Neural progenitor cell (in vitro differentiated cells): ENCODE measurements around the gene KLHDC7B. TPM values are rescaled to one million over a fixed set of nuclear protein-coding genes. Genes with fewer than 3 reads are reported as not detected.

Experiments used
- DNase-seq: peaks from one replicate; pipeline ENCODE4 v3.0.0-alpha.2; 2016; ENCODE audit warnings: low spot score
- H2AFZ ChIP-seq: fragments of 200-600 bp; sonication (generic); replicated peaks from 2 replicates; pipeline ENCODE4 v1.6.1; 2016; ENCODE audit warnings: antibody characterized with exemption
- H3F3A ChIP-seq: fragments of 200-600 bp; sonication (generic); 2 replicates; pipeline ENCODE4 v1.6.1; 2016; ENCODE audit warnings: antibody characterized with exemption, low read depth
- H3K27ac ChIP-seq: fragments of 200-600 bp; sonication (generic); 2 replicates; pipeline ENCODE4 v1.5.1; 2016; ENCODE audit warnings: mild to moderate bottlenecking
- H3K27me3 ChIP-seq: fragments of 200-600 bp; sonication (generic); 2 replicates; pipeline ENCODE4 v1.6.1; 2016; ENCODE audit warnings: mild to moderate bottlenecking, moderate library complexity
- H3K36me3 ChIP-seq: fragments of 200-600 bp; sonication (generic); 2 replicates; pipeline ENCODE4 v1.5.1; 2016
- H3K4me1 ChIP-seq: fragments of 200-600 bp; sonication (generic); 2 replicates; pipeline ENCODE4 v1.6.1; 2016; ENCODE audit warnings: mixed run types
- H3K4me2 ChIP-seq: fragments of 200-600 bp; sonication (generic); 2 replicates; pipeline ENCODE4 v1.6.1; 2016
- H3K4me3 ChIP-seq: fragments of 200-600 bp; sonication (generic); 2 replicates; pipeline ENCODE4 v1.5.1; 2016
- H3K79me2 ChIP-seq: fragments of 200-600 bp; sonication (generic); 2 replicates; pipeline ENCODE4 v1.6.1; 2016; ENCODE audit warnings: low read depth
- H3K9ac ChIP-seq: fragments of 200-600 bp; sonication (generic); 2 replicates; pipeline ENCODE4 v1.6.1; 2016
- H3K9me3 ChIP-seq: fragments of 200-600 bp; sonication (generic); 2 replicates; pipeline ENCODE4 v1.5.1; 2016; ENCODE audit warnings: low read depth
- H4K20me1 ChIP-seq: fragments of 200-600 bp; sonication (generic); 2 replicates; pipeline ENCODE4 v1.6.1; 2016; ENCODE audit warnings: low read depth
- H3K27ac Mint-ChIP-seq: 3 replicates; pipeline ENCODE4 v1.8.0; 2021; ENCODE audit warnings: mixed read lengths
- H3K27me3 Mint-ChIP-seq: 2 replicates; pipeline ENCODE4 v1.8.0; 2022; ENCODE audit warnings: low read depth, mild to moderate bottlenecking, inconsistent platforms, moderate library complexity, mixed read lengths; ENCODE audit not compliant: insufficient read depth
- H3K36me3 Mint-ChIP-seq: 3 replicates; pipeline ENCODE4 v1.8.0; 2021; ENCODE audit warnings: mixed read lengths
- H3K4me1 Mint-ChIP-seq: 3 replicates; pipeline ENCODE4 v1.8.0; 2021; ENCODE audit warnings: mixed read lengths
- H3K4me3 Mint-ChIP-seq: 3 replicates; pipeline ENCODE4 v1.8.0; 2021; ENCODE audit warnings: mild to moderate bottlenecking, moderate library complexity, mixed read lengths
- H3K9me3 Mint-ChIP-seq: 3 replicates; pipeline ENCODE4 v1.8.0; 2020; ENCODE audit warnings: mixed read lengths
- EZH2 ChIP-seq: fragments of 200-600 bp; sonication (generic); IDR thresholded peaks from 2 replicates; pipeline ENCODE4 v1.6.1; 2017; ENCODE audit warnings: antibody characterized with exemption, mild to moderate bottlenecking, moderate library complexity
- EZH2phosphoT487 ChIP-seq: fragments of 200-600 bp; sonication (generic); IDR thresholded peaks from 2 replicates; pipeline ENCODE4 v1.6.1; 2017; ENCODE audit warnings: antibody characterized with exemption
- total RNA-seq: library from RNA; depleted of rRNA; stranded (reverse); fragments of >200 nt; gene quantifications from 2 replicates; pipeline ENCODE4 v1.2.3, GENCODE V29; 2015; ENCODE audit warnings: low replicate concordance
- TF ChIP-seq, protein P1 (sequence below): fragments of 200-600 bp; sonication (generic); IDR thresholded peaks from 2 replicates; pipeline ENCODE4 v1.5.1; 2017; ENCODE audit warnings: antibody characterized with exemption, mild to moderate bottlenecking

KLHDC7B gene
- total RNA-seq, 1 donor from 2014 or later: not detected

DNA sequence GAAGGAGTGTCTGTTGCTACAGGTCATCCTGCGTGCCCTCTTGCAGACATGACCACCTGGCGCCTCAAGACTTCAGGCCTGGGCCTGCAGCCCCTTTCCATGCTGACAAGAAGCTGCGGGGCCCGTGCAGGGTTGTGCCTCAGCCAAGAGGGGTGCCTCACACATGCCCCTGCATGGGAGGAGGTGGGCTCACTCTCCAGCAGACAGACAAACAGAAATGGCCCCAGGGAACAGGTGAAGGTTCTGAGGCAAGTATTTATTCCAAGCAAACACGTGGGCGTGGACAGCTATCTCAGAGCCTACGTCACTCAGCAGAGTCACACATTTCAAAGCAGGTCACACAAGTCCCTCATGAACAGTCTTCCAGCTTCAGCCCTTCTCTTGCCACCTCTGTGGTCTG, 22.9 kb downstream of the KLHDC7B start:
- Histone ChIP-seq H3K27ac (no peak overlapping the region), H3F3A (no peaks in the 10 kb centered on the region), H3K9me3 (no peaks in the 10 kb centered on the region), H3K36me3 (no peaks in the 10 kb centered on the region), H4K20me1 (no peaks in the 10 kb centered on the region), H3K4me3 (no peak overlapping the region), H3K4me2 (no peak overlapping the region), H3K4me1 (peaks cover under 1% of the 10 kb centered on the region), H3K27me3 (peaks cover 14% of the 10 kb centered on the region), H3K9ac (no peak overlapping the region), H3K79me2 (no peaks in the 10 kb centered on the region), H2AFZ (no peak overlapping the region)
- no peak overlapping the region for H3K4me3 Mint-ChIP-seq
- no peak for TF ChIP-seq EZH2
- TF ChIP-seq, protein P1, sequence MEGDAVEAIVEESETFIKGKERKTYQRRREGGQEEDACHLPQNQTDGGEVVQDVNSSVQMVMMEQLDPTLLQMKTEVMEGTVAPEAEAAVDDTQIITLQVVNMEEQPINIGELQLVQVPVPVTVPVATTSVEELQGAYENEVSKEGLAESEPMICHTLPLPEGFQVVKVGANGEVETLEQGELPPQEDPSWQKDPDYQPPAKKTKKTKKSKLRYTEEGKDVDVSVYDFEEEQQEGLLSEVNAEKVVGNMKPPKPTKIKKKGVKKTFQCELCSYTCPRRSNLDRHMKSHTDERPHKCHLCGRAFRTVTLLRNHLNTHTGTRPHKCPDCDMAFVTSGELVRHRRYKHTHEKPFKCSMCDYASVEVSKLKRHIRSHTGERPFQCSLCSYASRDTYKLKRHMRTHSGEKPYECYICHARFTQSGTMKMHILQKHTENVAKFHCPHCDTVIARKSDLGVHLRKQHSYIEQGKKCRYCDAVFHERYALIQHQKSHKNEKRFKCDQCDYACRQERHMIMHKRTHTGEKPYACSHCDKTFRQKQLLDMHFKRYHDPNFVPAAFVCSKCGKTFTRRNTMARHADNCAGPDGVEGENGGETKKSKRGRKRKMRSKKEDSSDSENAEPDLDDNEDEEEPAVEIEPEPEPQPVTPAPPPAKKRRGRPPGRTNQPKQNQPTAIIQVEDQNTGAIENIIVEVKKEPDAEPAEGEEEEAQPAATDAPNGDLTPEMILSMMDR: no peak
- TF ChIP-seq EZH2phosphoT487: no peak
- peaks cover 16% of the 10 kb centered on the region for H3K36me3 Mint-ChIP-seq
- H3K4me1 Mint-ChIP-seq: peaks cover 5% of the 10 kb centered on the region
- H3K27me3 Mint-ChIP-seq: peaks cover 3% of the 10 kb centered on the region
- H3K9me3 Mint-ChIP-seq: no peaks in the 10 kb centered on the region
- no peak for DNase-seq
- H3K27ac Mint-ChIP-seq: no peak overlapping the region

DNA sequence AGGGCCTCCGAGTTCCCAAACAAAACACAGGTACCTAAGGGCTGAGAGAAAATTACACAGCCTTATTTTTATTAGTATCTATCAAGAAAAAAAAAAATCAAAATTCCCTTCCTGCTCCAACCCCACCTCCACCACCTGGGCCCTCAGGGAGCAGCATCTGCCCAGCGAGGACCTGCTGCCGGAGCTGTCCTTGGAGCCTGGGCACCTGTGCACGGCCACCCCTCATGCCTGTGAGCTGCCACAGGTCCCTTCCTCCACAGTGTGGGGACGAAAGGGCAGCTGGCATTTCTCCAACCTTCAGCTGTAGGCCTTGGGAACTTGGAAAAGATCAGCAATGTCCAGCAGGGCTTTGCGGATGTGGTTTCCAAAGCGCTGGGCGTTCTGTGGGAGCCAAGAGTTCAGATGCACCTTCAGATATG, 23.4 kb downstream of the KLHDC7B start:
- H3K9me3 ChIP-seq: no peaks in the 10 kb centered on the region
- no peak overlapping the region for H3K27ac Mint-ChIP-seq
- peaks cover 2% of the 10 kb centered on the region for H3K4me1 Mint-ChIP-seq
- no peak overlapping the region for H3K4me3 Mint-ChIP-seq
- DNase-seq: no peak
- no peak overlapping the region for H3K4me2 ChIP-seq
- no peaks in the 10 kb centered on the region for H3K36me3 ChIP-seq
- no peaks in the 10 kb centered on the region for H3K79me2 ChIP-seq
- H3K27ac ChIP-seq: no peak overlapping the region
- H2AFZ ChIP-seq: no peak overlapping the region
- TF ChIP-seq, protein P1: no peak
- TF ChIP-seq EZH2 (no peak), EZH2phosphoT487 (no peak)
- peaks cover 16% of the 10 kb centered on the region for H3K36me3 Mint-ChIP-seq
- H3K9me3 Mint-ChIP-seq: no peaks in the 10 kb centered on the region
- no peaks in the 10 kb centered on the region for H3F3A ChIP-seq
- no peaks in the 10 kb centered on the region for H3K4me1 ChIP-seq
- no peaks in the 10 kb centered on the region for H4K20me1 ChIP-seq
- no peak overlapping the region for H3K9ac ChIP-seq
- H3K4me3 ChIP-seq: no peak overlapping the region
- peaks cover 10% of the 10 kb centered on the region for H3K27me3 ChIP-seq
- H3K27me3 Mint-ChIP-seq: no peaks in the 10 kb centered on the region

DNA sequence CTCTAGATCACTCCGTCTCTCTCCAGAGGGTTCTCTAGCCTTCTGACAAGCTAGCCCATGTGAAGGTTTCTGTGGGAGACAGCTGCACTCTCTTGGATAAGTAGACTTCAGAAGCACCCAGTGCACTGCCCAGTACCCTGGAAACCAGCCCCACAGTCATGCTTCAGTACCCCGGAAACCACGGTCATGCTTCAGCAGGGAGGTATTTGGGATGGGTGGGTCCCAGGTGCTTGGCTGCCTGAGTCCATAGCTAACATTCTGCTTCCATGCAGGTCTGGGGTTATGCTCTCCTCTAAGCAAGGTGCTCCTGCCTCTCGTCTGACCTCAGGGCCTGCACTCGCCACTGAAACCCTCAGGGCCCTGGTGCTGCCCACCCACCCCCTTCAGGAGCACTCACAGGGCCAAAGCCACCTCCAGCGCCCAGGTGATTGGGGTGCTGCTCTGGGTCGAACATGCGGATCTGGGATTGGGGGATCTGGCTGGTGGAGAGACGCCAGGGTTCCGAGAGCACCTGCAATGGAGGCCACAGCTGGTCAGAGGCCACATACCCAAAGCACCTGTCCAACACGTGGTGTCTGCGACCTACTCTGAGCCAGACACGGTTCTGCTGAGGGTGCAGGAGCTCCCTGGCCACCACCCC, 24.3 kb downstream of the KLHDC7B start:
- H3K4me3 Mint-ChIP-seq: no peak overlapping the region
- Histone ChIP-seq H4K20me1 (no peaks in the 10 kb centered on the region), H3K79me2 (no peaks in the 10 kb centered on the region), H3K27ac (no peak overlapping the region), H3K9me3 (no peaks in the 10 kb centered on the region), H3K36me3 (no peaks in the 10 kb centered on the region), H3K4me3 (no peak overlapping the region), H2AFZ (no peak overlapping the region), H3K4me1 (no peaks in the 10 kb centered on the region), H3K9ac (no peak overlapping the region), H3K27me3 (peaks cover under 1% of the 10 kb centered on the region), H3K4me2 (no peak overlapping the region), H3F3A (no peaks in the 10 kb centered on the region)
- H3K27ac Mint-ChIP-seq: no peak overlapping the region
- H3K27me3 Mint-ChIP-seq: no peaks in the 10 kb centered on the region
- H3K4me1 Mint-ChIP-seq: no peaks in the 10 kb centered on the region
- no peak for DNase-seq
- TF ChIP-seq EZH2 (no peak), EZH2phosphoT487 (no peak)
- TF ChIP-seq, protein P1: no peak
- H3K9me3 Mint-ChIP-seq: no peaks in the 10 kb centered on the region
- H3K36me3 Mint-ChIP-seq: peaks cover 16% of the 10 kb centered on the region
